B cell (primary cell): Measurements from ENCODE around the gene CALD1. TPM values are rescaled to one million over a fixed set of nuclear protein-coding genes. Genes with fewer than 3 reads are reported as not detected.

Source experiments
- ATAC-seq: fragments of 200-7000 bp; cut with Tn5 transposase; one replicate; pipeline ENCODE4 v1.10.0; 2021; ENCODE audit warnings: low read depth, mild to moderate bottlenecking, moderate number of reproducible peaks, moderate library complexity
- CTCF ChIA-PET: fragments of 350-600 bp; sonication (Branson Sonifier 250); formaldehyde crosslinking; loops from one replicate; lab custom pipeline; 2021; ENCODE audit warnings: antibody characterized with exemption, inconsistent platforms; lab: Charles Lee
- POLR2A ChIA-PET: fragments of 350-600 bp; sonication (Branson Sonifier 250); formaldehyde crosslinking; loops from one replicate; lab custom pipeline; 2021; ENCODE audit warnings: antibody characterized with exemption; lab: Charles Lee
- DNase-seq: peaks from one replicate; pipeline ENCODE4 v3.0.0; 2013
- H2AFZ ChIP-seq: 2 replicates; pipeline ENCODE4 v1.6.1; 2012; ENCODE audit warnings: mild to moderate bottlenecking, low read depth, low read length; ENCODE audit not compliant: insufficient read depth, poor library complexity, severe bottlenecking
- H3K27ac ChIP-seq, 2 donors: 1 replicate in 1 of 2; 2 replicates in 1 of 2; pipeline ENCODE4 v1.5.1; 2012 to 2013; ENCODE audit warnings: low read length in 2 of 2, mild to moderate bottlenecking in 2 of 2, moderate library complexity in 1 of 2
- H3K27me3 ChIP-seq, 4 experiments: fragments of 200-600 bp in 1 of 4; sonication (generic) in 1 of 4; replicated peaks in 1 of 4; 1 replicate in 2 of 4; 2 replicates in 2 of 4; pipeline versions ENCODE4 v1.6.1 to v1.7.0; 2013 to 2016; ENCODE audit warnings: low read length in 3 of 4, mild to moderate bottlenecking in 2 of 4, mixed read lengths in 1 of 4, moderate library complexity in 1 of 4; ENCODE audit not compliant: insufficient read depth in 4 of 4, control insufficient read depth in 3 of 4; ENCODE audit errors: control extremely low read depth in 1 of 4
- H3K36me3 ChIP-seq, 2 experiments: replicated peaks in 1 of 2; 1 replicate in 1 of 2; 2 replicates in 1 of 2; pipeline versions ENCODE4 v1.6.1 to v1.7.1; 2013; ENCODE audit warnings: low read length in 1 of 2; ENCODE audit not compliant: insufficient read depth in 2 of 2, control insufficient read depth in 1 of 2; ENCODE audit errors: control extremely low read depth in 1 of 2, extremely low read depth in 1 of 2
- H3K4me1 ChIP-seq, 2 donors: fragments of 200-600 bp in 1 of 2; sonication (generic) in 1 of 2; 1 replicate in 1 of 2; 2 replicates in 1 of 2; pipeline versions ENCODE4 v1.5.1 to v1.6.1; 2013 to 2017; ENCODE audit warnings: low read length in 2 of 2; ENCODE audit not compliant: control insufficient read depth in 2 of 2, insufficient read depth in 2 of 2
- H3K4me2 ChIP-seq: replicated peaks from 2 replicates; pipeline ENCODE3; 2012; ENCODE audit warnings: mild to moderate bottlenecking, low read depth, low read length; ENCODE audit not compliant: poor library complexity, severe bottlenecking
- H3K4me3 ChIP-seq, 5 experiments: fragments of 200-600 bp in 1 of 5; sonication (generic) in 1 of 5; 1 replicate in 3 of 5; 2 replicates in 2 of 5; pipeline versions ENCODE4 v1.5.1 to v1.7.0; 2011 to 2016; ENCODE audit warnings: low read length in 4 of 5, mild to moderate bottlenecking in 4 of 5, low read depth in 2 of 5, control low read depth in 1 of 5, moderate library complexity in 1 of 5; ENCODE audit not compliant: insufficient read depth in 1 of 5; ENCODE audit errors: control extremely low read depth in 1 of 5, extremely low read depth in 1 of 5
- H3K79me2 ChIP-seq: fragments of 200-600 bp; sonication (generic); one replicate; pipeline ENCODE4 v1.6.0; 2016; ENCODE audit warnings: low read length; ENCODE audit not compliant: control insufficient read depth, insufficient read depth
- H3K9ac ChIP-seq: fragments of 200-600 bp; sonication (generic); 2 replicates; pipeline ENCODE4 v1.6.1; 2017; ENCODE audit warnings: mild to moderate bottlenecking, low read length, moderate library complexity
- H3K9me3 ChIP-seq, 3 donors: one replicate each; pipeline versions ENCODE4 v1.6.1 to v1.7.1; 2013; ENCODE audit warnings: low read length in 2 of 3; ENCODE audit not compliant: control insufficient read depth in 2 of 3, insufficient read depth in 1 of 3; ENCODE audit errors: control extremely low read depth in 1 of 3
- H4K20me1 ChIP-seq: 2 replicates; pipeline ENCODE4 v1.6.0; 2012; ENCODE audit warnings: mild to moderate bottlenecking, low read length; ENCODE audit not compliant: insufficient read depth, control insufficient read depth, poor library complexity, severe bottlenecking
- H3K27ac Mint-ChIP-seq: one replicate; pipeline ENCODE4 v1.8.0; 2021; ENCODE audit warnings: mixed read lengths
- H3K27me3 Mint-ChIP-seq: one replicate; pipeline ENCODE4 v1.8.0; 2021; ENCODE audit warnings: mixed read lengths
- H3K4me1 Mint-ChIP-seq: one replicate; pipeline ENCODE4 v1.8.0; 2021; ENCODE audit warnings: mixed read lengths
- H3K4me3 Mint-ChIP-seq: one replicate; pipeline ENCODE4 v1.8.0; 2021; ENCODE audit warnings: mixed read lengths
- H3K9me3 Mint-ChIP-seq: one replicate; pipeline ENCODE4 v1.8.0; 2022; ENCODE audit warnings: mixed read lengths; ENCODE audit not compliant: insufficient read depth
- CTCF ChIP-seq: fragments of 200-600 bp; IDR thresholded peaks from one replicate; pipeline ENCODE4 v1.8.0; 2022; ENCODE audit warnings: antibody characterized with exemption, mild to moderate bottlenecking
- EZH2 ChIP-seq: IDR thresholded peaks from 2 replicates; pipeline ENCODE4 v1.6.1; 2012; ENCODE audit warnings: borderline replicate concordance, low read depth, mild to moderate bottlenecking, moderate library complexity, low read length; ENCODE audit not compliant: insufficient read depth, poor library complexity, severe bottlenecking
- WGBS: methylation state at CpG from one replicate; pipeline ENCODE4 v1.1.5; 2013; ENCODE audit warnings: missing lambda C conversion rate; ENCODE audit not compliant: insufficient coverage; 5-methylcytosine and 5-hydroxymethylcytosine counted together
- intact Hi-C: fragments of 100-400 bp; cut with micrococcal nuclease; formaldehyde crosslinking; loops from one replicate; pipeline ENCODE4 v1.10.0; 2022
- polyA plus RNA-seq: library from polyadenylated mRNA; depleted of rRNA; stranded (reverse); fragments of >200 nt; gene quantifications from 2 replicates; pipeline ENCODE4 v1.2.3, GENCODE V29; 2012
- total RNA-seq, 2 donors: library from RNA; stranded (reverse); fragments of 120-200 nt in 1 of 2; gene quantifications; 1 replicate in 1 of 2; 2 replicates in 1 of 2; pipeline versions ENCODE4 v1.2.3 to v1.2.4, GENCODE V29; 2013 to 2022

Gene CALD1
- total and polyA plus RNA-seq, 2 donors (not counting 1 experiment from before 2014, with no cell fraction given), result 0.18 to 0.69 TPM

GRCh38 chr7:134949171-134949570 lies 169.7 kb downstream of the CALD1 start:
- intact Hi-C loops, result no loop called here
- no peaks in the 10 kb centered on the region for H3K27me3 ChIP-seq
- H3K9me3 ChIP-seq, result no peaks in the 10 kb centered on the region
- Mint-ChIP-seq H3K9me3 (no peaks in the 10 kb centered on the region), H3K4me3 (no peak overlapping the region), H3K27me3 (no peaks in the 10 kb centered on the region), H3K27ac (no peak overlapping the region), H3K4me1 (no peaks in the 10 kb centered on the region)
- no peak overlapping the region for H3K27ac ChIP-seq
- ATAC-seq (no peak), DNase-seq (no peak)
- no peaks in the 10 kb centered on the region for H3K4me1 ChIP-seq
- WGBS, result 80% methylated on average over 1 of the region's 3 CpGs
- no peak overlapping the region for H3K9ac ChIP-seq
- H2AFZ ChIP-seq, result no peak overlapping the region
- POLR2A ChIA-PET, result no interaction called here
- TF ChIP-seq EZH2 (no peak), CTCF (no peak)
- no peaks in the 10 kb centered on the region for H4K20me1 ChIP-seq
- CTCF ChIA-PET, result interaction anchor here (0.6 to 8.2 kb wide), 2 partner anchors 263 to 316 kb away, joined by 3 to 106 read pairs; no protein-coding TSS in a partner anchor
- no peak overlapping the region for H3K4me2 ChIP-seq
- no peak overlapping the region for H3K4me3 ChIP-seq
- no peaks in the 10 kb centered on the region for H3K79me2 ChIP-seq
- H3K36me3 ChIP-seq, result no peaks in the 10 kb centered on the region

GRCh38 chr7:134954197-134955082 lies 175.0 kb downstream of the CALD1 start:
- H3K27me3 ChIP-seq, result no peaks in the 10 kb centered on the region
- Mint-ChIP-seq H3K27ac (no peak overlapping the region), H3K4me3 (no peak overlapping the region), H3K4me1 (no peaks in the 10 kb centered on the region), H3K27me3 (no peaks in the 10 kb centered on the region), H3K9me3 (no peaks in the 10 kb centered on the region)
- no peak overlapping the region for H3K27ac ChIP-seq
- H2AFZ ChIP-seq, result no peak overlapping the region
- TF ChIP-seq CTCF (peak; percentile 73), EZH2 (no peak)
- ATAC-seq, result no peak
- no peaks in the 10 kb centered on the region for H3K4me1 ChIP-seq
- H3K79me2 ChIP-seq, result no peaks in the 10 kb centered on the region
- no peaks in the 10 kb centered on the region for H4K20me1 ChIP-seq
- WGBS, result 67% methylated on average over 6 of the region's 9 CpGs
- no peak overlapping the region for H3K4me2 ChIP-seq
- ChIA-PET CTCF (interaction anchor here (0.8 to 8.2 kb wide), 13 partner anchors 8 to 522 kb away, joined by 3 to 106 read pairs (median 3); partner anchors contain the start of gene CYREN), POLR2A (no interaction called here)
- H3K9me3 ChIP-seq, result no peaks in the 10 kb centered on the region
- intact Hi-C loops, result loop anchor here (1.0 to 10.0 kb wide), 5 partner anchors 267 to 522 kb away; partner anchors contain the start of gene AKR1B15
- H3K9ac ChIP-seq, result no peak overlapping the region
- H3K4me3 ChIP-seq, result no peak overlapping the region
- no peaks in the 10 kb centered on the region for H3K36me3 ChIP-seq
- DNase-seq, result peak; percentile 47
